Activated CD8-positive, alpha-beta memory T cell treated with anti-CD3 and anti-CD28 coated beads for 36 hours (primary cell): ENCODE measurements around the gene NUP88. TPM values are rescaled to one million over a fixed set of nuclear protein-coding genes. Genes with fewer than 3 reads are reported as not detected.

Experiments
- CTCF ChIA-PET: fragments of 350-600 bp; sonication (Branson Sonifier 250); formaldehyde crosslinking; loops from one replicate; lab custom pipeline; 2021; ENCODE audit warnings: antibody characterized with exemption; lab: Charles Lee
- POLR2A ChIA-PET: fragments of 350-600 bp; sonication (Branson Sonifier 250); formaldehyde crosslinking; loops from one replicate; lab custom pipeline; 2021; ENCODE audit warnings: antibody characterized with exemption; lab: Charles Lee
- total RNA-seq, 2 experiments: library from RNA; stranded (reverse); gene quantifications; one replicate each; pipeline ENCODE4 v1.2.3, GENCODE V29; 2021

The NUP88 gene
- total RNA-seq, 2 experiments from 2014 or later = 145 to 164 TPM

DNA sequence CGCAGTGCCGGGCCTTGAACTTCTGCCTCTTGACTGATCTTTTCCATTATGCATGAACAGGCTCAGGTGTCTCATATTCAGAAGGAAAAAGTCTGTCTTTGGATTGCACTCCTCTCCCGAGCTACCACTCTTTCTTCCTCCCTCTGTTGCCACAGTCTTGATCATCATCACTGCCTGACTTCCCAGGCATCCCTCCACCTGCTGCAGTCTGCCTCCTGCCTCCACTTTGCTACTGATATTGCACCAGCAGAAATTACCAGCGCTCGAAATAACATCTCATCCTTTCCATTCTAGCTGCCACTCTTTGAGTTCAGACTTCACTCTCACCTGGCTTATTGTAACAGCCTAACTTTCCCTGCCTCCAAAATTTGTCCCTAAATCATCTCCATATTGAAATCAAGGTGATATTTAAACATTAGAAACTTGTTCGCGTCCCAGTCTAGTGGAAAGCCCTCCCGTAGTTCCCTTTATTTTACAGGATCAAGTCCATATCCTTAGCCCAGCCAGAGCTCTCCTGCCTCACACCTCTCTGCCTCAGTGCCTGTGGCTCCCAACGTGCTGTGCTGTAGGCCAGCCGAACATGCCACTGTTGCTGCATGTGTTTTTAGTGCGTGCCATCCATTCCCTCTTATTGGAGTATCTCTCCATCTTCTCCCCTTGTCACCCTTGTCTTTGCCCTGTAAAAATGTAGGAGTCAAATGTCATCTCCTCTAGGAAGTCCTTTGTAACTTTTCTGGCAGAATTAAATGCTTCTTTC is 39.9 kb downstream of the NUP88 start:
- POLR2A ChIA-PET = no interaction called here
- CTCF ChIA-PET = interaction anchor here (1.3 to 2.1 kb wide), 2 partner anchors 8 to 60 kb away, joined by 4 to 8 read pairs; partner anchors contain the start of gene C1QBP

DNA sequence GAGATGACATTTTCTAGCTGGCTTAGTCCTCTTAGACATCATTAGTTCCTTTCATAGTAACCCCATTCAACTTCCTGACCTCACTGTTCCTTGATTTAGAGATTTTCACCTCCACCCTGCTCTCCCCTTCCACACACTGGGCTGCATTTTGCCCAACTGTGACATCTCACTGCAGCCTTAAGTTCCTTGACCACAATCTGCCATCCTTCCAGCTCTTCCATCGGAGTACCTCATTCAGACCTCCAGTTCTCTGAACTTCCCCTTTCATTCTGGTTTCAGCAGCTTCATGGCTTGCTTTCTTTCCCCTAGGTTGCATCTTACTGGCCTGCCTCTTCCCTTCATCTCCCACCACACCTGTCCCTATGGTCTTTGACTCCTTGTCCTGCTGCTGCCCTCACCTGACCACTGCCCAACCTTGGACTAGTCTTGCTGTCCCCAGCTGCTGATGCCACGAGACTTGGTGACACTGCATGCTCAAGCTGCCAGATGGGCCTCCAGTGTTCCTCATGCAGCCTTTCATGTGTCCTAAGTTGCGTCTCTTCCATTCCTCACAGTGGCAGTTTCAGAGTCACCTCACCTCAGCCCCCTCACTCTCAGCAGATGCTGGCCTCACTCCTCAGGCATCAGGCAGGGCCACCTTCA is 40.8 kb downstream of the NUP88 start:
- CTCF ChIA-PET = no interaction called here

DNA sequence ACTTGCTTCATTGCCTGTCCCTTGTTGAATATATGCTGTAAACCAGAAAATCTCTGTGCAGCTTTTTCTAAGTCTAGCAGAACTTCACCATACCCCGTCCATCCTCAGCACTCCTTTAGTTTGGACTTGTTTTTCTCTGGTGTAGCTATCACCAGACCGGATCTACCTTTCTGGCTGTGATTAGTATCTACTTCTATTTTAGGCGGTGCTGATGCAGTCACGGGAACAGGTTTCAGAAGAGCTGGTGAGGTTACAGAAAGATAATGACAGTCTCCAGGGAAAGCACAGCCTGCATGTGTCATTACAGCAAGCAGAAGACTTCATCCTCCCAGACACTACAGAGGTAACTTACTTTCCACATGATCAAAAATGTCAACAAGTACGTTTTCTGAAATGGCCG is 46.4 kb downstream of the NUP88 start:
- ChIA-PET POLR2A (interaction anchor here (0.6 to 1.1 kb wide), 2 partner anchors 13 to 90 kb away, joined by 3 read pairs; no protein-coding TSS in a partner anchor), CTCF (no interaction called here)

More for the DNA sequence above, 40.8 kb downstream of the NUP88 start:
- POLR2A ChIA-PET = no interaction called here

DNA sequence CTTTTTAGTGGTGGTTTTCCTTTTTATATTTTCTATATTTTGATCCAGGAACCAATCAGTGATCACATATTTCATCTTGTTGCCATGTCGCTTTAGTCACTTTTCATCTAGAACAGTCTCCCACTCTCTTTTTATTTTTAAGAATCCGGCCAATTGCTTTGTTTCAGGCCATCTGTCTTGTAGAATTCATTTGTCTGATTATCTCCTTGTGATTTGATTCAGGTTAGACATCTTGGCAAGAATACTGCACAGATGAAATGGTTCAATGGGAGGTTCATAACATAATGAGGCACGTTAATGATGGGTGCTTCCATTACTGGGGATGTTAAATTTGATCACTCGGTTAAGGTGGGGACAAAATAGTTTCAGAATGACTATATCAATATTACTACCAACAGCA is 49.1 kb downstream of the NUP88 start:
- ChIA-PET POLR2A (no interaction called here), CTCF (interaction anchor here (1.1 kb wide), 1 partner anchor 10 kb away, joined by 4 read pairs; no protein-coding TSS in a partner anchor)

DNA sequence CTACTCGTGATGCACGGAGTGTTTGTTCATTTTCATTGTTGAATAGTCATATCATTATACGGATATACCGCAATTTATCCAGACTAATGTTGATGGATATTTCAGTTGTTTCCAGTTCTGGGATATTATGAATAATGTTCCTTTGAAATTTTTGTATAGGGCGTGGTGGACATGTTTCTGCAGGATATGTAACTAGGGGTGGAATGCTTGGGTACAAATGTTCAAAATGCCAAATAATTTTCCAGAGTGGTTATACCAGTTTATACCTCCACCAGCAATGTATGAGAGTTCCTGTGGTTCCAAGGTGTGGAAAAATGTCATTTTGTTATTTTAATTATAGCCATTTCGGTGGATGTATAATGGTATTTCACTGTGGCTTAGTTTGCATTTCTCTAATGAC is 53.6 kb downstream of the NUP88 start:
- ChIA-PET CTCF (no interaction called here), POLR2A (no interaction called here)

DNA sequence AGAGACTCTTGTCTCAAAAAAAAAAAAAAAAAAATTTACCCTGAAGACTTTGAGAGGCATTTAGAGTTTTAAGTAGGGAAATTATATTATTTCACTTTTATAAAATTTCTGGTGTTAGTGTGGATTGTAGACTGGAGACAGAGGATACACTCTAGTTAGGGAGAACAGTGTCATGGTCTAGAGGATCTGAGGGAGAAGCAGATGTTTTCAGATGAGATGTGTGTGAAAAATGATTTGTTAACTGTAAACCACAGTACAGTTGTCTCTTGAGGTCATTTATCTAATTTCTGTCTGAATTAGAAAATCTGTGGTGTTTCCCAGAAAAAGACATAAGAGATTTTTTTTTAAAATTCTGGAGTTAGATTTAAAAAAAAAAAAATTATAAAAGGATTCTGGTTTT is 54.8 kb downstream of the NUP88 start:
- POLR2A ChIA-PET = no interaction called here
- CTCF ChIA-PET = no interaction called here

DNA sequence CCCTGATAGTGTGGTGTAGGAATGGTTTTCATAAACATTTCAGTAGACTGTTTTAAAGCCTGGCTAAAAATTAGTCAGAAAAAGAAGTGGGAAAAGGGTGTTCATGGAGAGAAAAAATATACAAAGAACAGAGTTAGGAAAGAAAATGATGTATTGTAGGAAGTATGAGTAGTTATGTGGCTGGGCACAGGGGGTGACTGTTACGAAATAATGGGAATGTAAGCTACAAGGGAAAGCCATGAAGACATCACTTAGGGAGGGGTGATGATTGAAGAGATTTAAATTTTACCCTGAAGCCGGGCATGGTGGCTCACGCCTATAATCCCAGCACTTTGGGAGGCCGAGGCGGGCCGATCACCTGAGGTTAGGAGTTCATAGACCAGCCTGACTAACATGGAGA is 55.3 kb downstream of the NUP88 start:
- CTCF ChIA-PET = no interaction called here

DNA sequence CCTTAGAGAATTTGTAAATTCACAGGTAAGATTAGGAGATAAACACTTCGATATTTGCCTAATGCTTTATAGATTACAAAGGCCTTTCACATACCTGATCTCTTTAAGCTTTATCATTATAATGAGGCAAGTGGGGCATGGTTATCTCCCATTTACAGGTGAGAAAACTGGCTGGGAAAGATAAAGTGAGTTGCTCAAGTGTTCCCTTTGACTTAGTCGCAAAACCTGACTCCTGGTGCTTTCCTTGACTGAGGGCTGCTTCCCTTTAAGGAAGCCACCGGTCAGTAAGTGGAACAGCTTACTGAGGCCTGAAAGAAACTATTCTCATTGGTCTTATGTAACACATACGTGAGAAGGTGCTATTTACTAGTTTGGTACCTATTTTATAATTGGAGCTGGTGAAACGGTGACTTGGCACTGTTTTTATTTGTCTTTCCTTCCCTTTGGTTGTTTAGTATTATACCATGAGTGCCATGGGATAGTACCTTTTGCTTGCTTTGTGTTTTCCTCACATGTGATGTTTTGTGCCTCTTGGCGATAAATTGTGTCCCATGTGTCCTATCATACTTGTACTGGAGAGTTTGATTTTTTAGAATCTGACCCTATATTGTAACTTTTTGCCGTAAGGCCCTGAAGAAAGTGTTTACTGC is 57.2 kb downstream of the NUP88 start:
- ChIA-PET CTCF (interaction anchor here (1.0 kb wide), 1 partner anchor 20 kb away, joined by 4 read pairs; no protein-coding TSS in a partner anchor), POLR2A (no interaction called here)

More for the DNA sequence above, 55.3 kb downstream of the NUP88 start:
- POLR2A ChIA-PET = no interaction called here

DNA sequence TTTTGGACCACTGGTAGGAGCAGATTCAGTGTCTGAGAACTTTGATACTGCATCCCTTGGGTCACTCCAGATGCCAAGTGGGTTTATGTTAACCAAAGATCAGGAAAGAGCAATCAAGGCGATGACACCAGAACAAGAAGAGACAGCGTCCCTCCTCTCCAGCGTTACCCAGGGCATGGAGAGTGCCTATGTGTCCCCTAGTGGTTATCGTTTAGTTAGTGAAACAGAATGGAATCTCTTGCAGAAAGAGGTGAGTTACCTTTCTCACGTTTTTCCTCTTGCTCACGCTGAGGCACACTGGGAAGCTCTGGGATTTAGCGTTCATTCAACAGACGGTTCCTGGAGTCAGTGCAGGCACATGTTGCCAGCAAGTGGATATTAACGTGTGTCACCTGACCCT is 58.0 kb downstream of the NUP88 start:
- ChIA-PET CTCF (no interaction called here), POLR2A (no interaction called here)

DNA sequence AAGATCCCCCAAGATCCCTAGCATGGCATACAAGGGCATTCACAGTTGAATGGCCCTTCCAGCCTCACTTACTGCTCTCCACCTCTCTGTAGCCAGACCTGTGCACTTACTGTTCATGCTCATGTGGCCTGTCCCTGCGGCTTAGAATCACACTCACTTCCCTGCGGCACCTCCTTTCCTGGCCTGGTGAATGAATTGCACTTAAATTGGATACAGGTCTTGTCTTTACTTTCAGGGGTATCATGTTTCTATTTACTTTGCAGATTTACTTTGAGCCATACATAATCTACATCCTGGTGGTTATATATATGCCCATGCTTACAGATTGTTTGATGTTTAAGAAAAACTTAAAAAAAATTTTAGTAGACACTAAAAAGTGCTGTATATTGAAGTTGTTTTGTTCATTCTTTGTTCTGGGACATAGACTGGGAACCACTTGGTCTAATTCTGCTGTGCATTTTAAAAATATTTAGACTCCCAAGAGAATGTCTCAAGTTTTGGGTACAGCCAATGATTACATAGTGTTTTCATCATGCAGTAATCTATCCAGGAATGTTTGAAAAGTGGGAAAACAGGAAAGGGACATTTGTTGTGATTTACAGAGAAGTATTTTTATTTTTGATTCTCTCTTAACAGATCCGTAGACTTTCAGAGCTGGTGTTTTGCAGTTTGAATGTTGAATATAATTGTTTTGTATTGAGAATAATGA is 63.9 kb downstream of the NUP88 start:
- ChIA-PET CTCF (interaction anchor here (0.5 kb wide), 1 partner anchor 107 kb away, joined by 6 read pairs; no protein-coding TSS in a partner anchor), POLR2A (no interaction called here)

DNA sequence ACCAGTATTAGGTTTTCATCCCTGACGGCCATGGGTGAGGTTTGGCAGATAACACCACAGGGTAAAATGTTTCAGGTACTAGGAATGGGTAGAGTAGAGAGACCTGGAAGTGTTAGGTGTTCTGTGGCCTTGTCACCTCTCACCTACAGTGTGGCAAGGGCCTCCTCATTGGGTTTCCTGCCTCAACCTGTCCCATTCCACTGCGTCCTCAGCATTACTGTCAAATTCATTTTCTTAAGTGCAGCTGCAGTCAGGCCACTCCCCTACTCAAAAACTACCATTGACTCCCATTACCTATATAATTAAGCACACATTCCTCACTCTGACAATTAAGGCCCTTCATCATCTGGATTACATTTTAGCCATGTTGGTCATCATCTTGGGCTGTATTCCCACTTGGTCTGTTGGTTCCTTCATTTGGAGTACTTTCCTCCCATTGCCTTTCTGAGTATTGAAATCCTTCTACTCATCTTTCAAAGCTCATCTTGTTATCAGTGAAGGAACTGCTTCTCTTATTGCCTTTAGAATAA is 64.5 kb downstream of the NUP88 start:
- ChIA-PET POLR2A (no interaction called here), CTCF (no interaction called here)

DNA sequence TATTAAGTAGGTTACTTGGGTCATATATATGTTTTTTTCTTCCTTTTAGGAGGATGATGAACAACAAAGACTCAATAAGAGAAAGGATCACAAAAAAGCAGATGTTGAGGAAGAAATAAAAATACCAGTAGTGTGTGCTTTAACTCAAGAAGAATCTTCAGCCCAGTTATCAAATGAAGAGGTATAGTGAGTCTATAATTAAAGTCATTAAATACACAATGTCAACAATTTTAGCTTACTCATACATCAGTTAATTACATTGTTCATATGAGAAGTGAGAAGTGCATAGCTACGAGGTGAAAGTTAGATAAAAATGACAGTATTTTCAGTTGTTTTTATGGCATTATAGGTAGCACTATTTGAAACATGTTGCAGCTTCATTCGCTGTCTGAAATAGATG is 65.2 kb downstream of the NUP88 start:
- CTCF ChIA-PET = no interaction called here
- POLR2A ChIA-PET = no interaction called here

DNA sequence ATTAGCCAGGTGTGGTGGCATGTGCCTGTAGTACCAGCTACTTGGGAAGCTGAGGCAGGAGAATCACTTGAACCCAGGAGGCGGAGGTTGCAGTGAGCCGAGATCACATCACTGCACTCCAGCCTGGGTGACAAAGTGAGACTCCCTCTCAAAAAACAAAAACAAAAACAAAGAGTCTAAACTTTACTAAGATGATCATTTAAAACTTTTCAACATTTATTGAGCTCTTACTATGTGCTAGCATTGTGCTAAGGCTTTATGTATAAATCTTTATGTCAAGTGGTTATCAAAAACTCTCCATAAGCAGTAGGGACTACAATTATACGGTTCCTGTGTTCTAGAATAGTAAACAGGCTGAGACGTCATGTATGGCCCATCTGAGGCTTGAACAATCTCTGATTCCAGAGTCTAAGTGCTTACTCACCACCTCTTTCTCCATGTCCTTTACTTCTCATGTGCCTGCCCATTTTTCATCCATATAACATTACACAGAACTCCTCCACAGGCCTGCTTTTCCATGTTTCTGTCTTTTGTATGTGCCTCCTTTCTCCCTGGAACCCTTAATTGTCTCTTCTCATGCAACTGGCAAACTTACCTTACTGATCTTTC is 66.7 kb downstream of the NUP88 start:
- ChIA-PET POLR2A (no interaction called here), CTCF (no interaction called here)

DNA sequence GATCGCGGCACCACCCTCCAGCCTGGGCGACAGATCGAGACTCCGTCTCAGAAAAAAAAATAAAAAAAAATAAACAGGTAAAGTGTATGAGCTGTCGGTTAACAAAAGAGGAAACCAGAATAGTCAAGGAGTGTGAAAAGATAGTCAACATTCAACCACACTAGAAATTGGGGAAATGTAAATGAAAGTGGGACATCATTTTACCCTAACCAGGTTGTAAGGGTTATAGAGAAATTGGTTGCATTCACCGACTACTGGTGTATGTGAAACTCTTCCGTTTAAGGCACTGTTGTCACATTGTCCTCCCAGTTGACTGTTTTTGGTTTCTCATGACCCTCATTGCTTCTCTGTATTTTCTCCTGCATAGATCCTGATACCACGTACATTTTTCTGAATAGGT is 74.5 kb downstream of the NUP88 start:
- POLR2A ChIA-PET = interaction anchor here (0.6 to 0.7 kb wide), 3 partner anchors 12 to 95 kb away, joined by 3 to 4 read pairs (median 3); no protein-coding TSS in a partner anchor
- CTCF ChIA-PET = no interaction called here

Other genes starting within 250 kb of the NUP88 start
- gene ZNF594, start 227.8 kb downstream of the NUP88 start, total RNA-seq = 10 to 100 TPM; 11.9 to 12.1 TPM
- under 1 TPM; 0.08 to 0.23 TPM for gene SCIMP, start 184.8 kb downstream of the NUP88 start, total RNA-seq
- 10 to 100 TPM; 58.8 to 59.1 TPM for gene RABEP1, start 137.4 kb downstream of the NUP88 start, total RNA-seq
- 10 to 100 TPM; 52.4 to 53.7 TPM for gene RPAIN, start 520 bp upstream of the NUP88 start, total RNA-seq
- gene C1QBP, start 19.5 kb upstream of the NUP88 start, total RNA-seq = 100 to 1,000 TPM; 568 to 572 TPM
- 10 to 100 TPM; 52.7 to 53.5 TPM for gene DHX33, start 49.3 kb upstream of the NUP88 start, total RNA-seq
- 10 to 100 TPM; 87.5 to 89.4 TPM for gene DERL2, start 66.5 kb upstream of the NUP88 start, total RNA-seq
- 10 to 100 TPM; 41.3 to 44.1 TPM for gene MIS12, start 66.9 kb upstream of the NUP88 start, total RNA-seq
- gene NLRP1, start 164.8 kb upstream of the NUP88 start, total RNA-seq = 10 to 100 TPM; 19.1 to 21.8 TPM